ENCODE data around the gene ARID1B.

DNA sequence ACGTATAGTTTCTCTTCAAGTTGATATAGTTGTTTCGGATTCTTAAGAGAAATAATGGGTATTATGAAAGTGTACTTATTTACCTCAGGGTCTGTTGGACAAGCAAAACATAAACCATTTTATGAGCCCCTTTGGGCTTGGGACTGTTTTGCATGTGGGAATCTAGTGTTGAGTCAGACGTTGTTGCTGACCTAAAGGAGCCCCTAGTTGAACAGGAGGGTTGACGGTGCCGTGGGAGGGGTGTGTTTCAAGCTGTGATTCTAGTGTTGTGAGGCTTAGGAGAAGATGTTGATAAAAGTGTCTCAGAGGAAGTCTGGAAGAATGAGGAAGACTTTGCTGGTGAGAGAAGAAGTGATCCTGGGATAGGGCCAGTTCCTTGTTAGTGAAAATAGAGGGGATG, 140.0 kb downstream of the ARID1B start:
- TF ChIP-seq, protein P1, sequence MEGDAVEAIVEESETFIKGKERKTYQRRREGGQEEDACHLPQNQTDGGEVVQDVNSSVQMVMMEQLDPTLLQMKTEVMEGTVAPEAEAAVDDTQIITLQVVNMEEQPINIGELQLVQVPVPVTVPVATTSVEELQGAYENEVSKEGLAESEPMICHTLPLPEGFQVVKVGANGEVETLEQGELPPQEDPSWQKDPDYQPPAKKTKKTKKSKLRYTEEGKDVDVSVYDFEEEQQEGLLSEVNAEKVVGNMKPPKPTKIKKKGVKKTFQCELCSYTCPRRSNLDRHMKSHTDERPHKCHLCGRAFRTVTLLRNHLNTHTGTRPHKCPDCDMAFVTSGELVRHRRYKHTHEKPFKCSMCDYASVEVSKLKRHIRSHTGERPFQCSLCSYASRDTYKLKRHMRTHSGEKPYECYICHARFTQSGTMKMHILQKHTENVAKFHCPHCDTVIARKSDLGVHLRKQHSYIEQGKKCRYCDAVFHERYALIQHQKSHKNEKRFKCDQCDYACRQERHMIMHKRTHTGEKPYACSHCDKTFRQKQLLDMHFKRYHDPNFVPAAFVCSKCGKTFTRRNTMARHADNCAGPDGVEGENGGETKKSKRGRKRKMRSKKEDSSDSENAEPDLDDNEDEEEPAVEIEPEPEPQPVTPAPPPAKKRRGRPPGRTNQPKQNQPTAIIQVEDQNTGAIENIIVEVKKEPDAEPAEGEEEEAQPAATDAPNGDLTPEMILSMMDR (IDR thresholded peaks at IDR 0.05 in 8 of 11, conservative IDR thresholded peaks at IDR 0.05 in 3 of 11) = no peak
- TF ChIP-seq POLR2AphosphoS5 (IDR thresholded peaks at IDR 0.05) (no peak), POLR2A (IDR thresholded peaks at IDR 0.05) (no peak)
